H1 (cell line): ENCODE measurements around the gene TSPAN5.

Source experiments
- ATF3 ChIP-seq: IDR thresholded peaks from 2 replicates; pipeline ENCODE4 v1.6.1; 2011; ENCODE audit warnings: low read depth, mild to moderate bottlenecking, low read length; ENCODE audit not compliant: insufficient read depth
- CEBPB ChIP-seq: IDR thresholded peaks from 2 replicates; pipeline ENCODE4 v1.6.1; 2012; ENCODE audit warnings: low read depth, low read length
- EP300 ChIP-seq, 2 experiments: IDR thresholded peaks; 1 replicate in 1 of 2; 2 replicates in 1 of 2; pipeline ENCODE4 v1.6.1; 2011 to 2012; ENCODE audit warnings: low read depth in 2 of 2, low read length in 2 of 2, mild to moderate bottlenecking in 2 of 2, borderline replicate concordance in 1 of 2, inconsistent platforms in 1 of 2, moderate library complexity in 1 of 2
- FOSL1 ChIP-seq: IDR thresholded peaks from 2 replicates; pipeline ENCODE4 v1.6.1; 2011; ENCODE audit warnings: mild to moderate bottlenecking, low read depth, low read length, moderate library complexity; ENCODE audit not compliant: insufficient read depth
- HDAC2 ChIP-seq, 2 experiments: fragments of 300-600 bp in 1 of 2; sonication (generic) in 1 of 2; IDR thresholded peaks; 2 replicates each; pipeline ENCODE4 v1.6.1; 2011 to 2012; ENCODE audit warnings: low read depth in 2 of 2, low read length in 2 of 2, mild to moderate bottlenecking in 2 of 2, moderate library complexity in 2 of 2, borderline replicate concordance in 1 of 2, inconsistent platforms in 1 of 2
- JUND ChIP-seq: IDR thresholded peaks from 2 replicates; pipeline ENCODE4 v1.6.1; 2011; ENCODE audit warnings: mild to moderate bottlenecking, improper control_type of control experiment, low read length
- MAX ChIP-seq: IDR thresholded peaks from 2 replicates; pipeline ENCODE4 v1.6.1; 2012; ENCODE audit warnings: inconsistent platforms
- POLR2A ChIP-seq, 2 experiments: IDR thresholded peaks; 1 replicate in 1 of 2; 2 replicates in 1 of 2; pipeline ENCODE4 v1.6.1; 2011; ENCODE audit warnings: low read depth in 2 of 2, low read length in 2 of 2, mild to moderate bottlenecking in 2 of 2; ENCODE audit errors: control extremely low read depth in 1 of 2
- POLR2AphosphoS5 ChIP-seq: IDR thresholded peaks from 2 replicates; pipeline ENCODE4 v1.6.1; 2011; ENCODE audit warnings: low read depth, low read length
- RAD21 ChIP-seq, 2 experiments: IDR thresholded peaks in 1 of 2; conservative IDR thresholded peaks in 1 of 2; 2 replicates each; pipeline ENCODE4 v1.6.1; 2011; ENCODE audit warnings: low read depth in 2 of 2, low read length in 2 of 2, improper control_type of control experiment in 1 of 2, inconsistent platforms in 1 of 2, mild to moderate bottlenecking in 1 of 2, moderate library complexity in 1 of 2
- SAP30 ChIP-seq: fragments of 300-600 bp; sonication (generic); IDR thresholded peaks from 2 replicates; pipeline ENCODE4 v1.7.1; 2012; ENCODE audit warnings: low read length, moderate library complexity, mild to moderate bottlenecking, inconsistent platforms; ENCODE audit not compliant: insufficient read depth, insufficient replicate concordance
- SIN3A ChIP-seq, 2 experiments: IDR thresholded peaks in 1 of 2; conservative IDR thresholded peaks in 1 of 2; 2 replicates each; pipeline ENCODE4 v1.6.1; 2011 to 2012; ENCODE audit warnings: low read length in 2 of 2, improper control_type of control experiment in 1 of 2, low read depth in 1 of 2, mild to moderate bottlenecking in 1 of 2
- TF ChIP-seq, protein P1 (sequence below), 3 experiments: IDR thresholded peaks; 1 replicate in 2 of 3; 2 replicates in 1 of 3; pipeline versions ENCODE4 v1.5.1 to v1.6.1; 2011; ENCODE audit warnings: low read length in 3 of 3, mild to moderate bottlenecking in 3 of 3, inconsistent platforms in 2 of 3, low read depth in 1 of 3, moderate library complexity in 1 of 3; ENCODE audit not compliant: insufficient read depth in 1 of 3; ENCODE audit errors: control extremely low read depth in 1 of 3

GRCh38 chr4:98493296-98493695 lies 165.1 kb downstream of the TSPAN5 start:
- TF ChIP-seq RAD21 (IDR thresholded peaks at IDR 0.05 in 1 of 2, conservative IDR thresholded peaks at IDR 0.05 in 1 of 2; ENCODE audit: low read depth in 2 of 2, low read length in 2 of 2), result no peak
- TF ChIP-seq, protein P1, sequence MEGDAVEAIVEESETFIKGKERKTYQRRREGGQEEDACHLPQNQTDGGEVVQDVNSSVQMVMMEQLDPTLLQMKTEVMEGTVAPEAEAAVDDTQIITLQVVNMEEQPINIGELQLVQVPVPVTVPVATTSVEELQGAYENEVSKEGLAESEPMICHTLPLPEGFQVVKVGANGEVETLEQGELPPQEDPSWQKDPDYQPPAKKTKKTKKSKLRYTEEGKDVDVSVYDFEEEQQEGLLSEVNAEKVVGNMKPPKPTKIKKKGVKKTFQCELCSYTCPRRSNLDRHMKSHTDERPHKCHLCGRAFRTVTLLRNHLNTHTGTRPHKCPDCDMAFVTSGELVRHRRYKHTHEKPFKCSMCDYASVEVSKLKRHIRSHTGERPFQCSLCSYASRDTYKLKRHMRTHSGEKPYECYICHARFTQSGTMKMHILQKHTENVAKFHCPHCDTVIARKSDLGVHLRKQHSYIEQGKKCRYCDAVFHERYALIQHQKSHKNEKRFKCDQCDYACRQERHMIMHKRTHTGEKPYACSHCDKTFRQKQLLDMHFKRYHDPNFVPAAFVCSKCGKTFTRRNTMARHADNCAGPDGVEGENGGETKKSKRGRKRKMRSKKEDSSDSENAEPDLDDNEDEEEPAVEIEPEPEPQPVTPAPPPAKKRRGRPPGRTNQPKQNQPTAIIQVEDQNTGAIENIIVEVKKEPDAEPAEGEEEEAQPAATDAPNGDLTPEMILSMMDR (IDR thresholded peaks at IDR 0.05; ENCODE audit: control extremely low read depth in 1 of 3, insufficient read depth in 1 of 3, low read depth in 1 of 3, low read length in 3 of 3), result no peak
- TF ChIP-seq FOSL1, result no peak
- TF ChIP-seq SIN3A (conservative IDR thresholded peaks at IDR 0.05 in 1 of 2, IDR thresholded peaks at IDR 0.05 in 1 of 2; ENCODE audit: low read depth in 1 of 2, low read length in 2 of 2), result no peak
- TF ChIP-seq POLR2A (IDR thresholded peaks at IDR 0.05; ENCODE audit: control extremely low read depth in 1 of 2, low read depth in 2 of 2, low read length in 2 of 2), result no peak
- TF ChIP-seq EP300 (IDR thresholded peaks at IDR 0.05; ENCODE audit: borderline replicate concordance in 1 of 2, low read depth in 2 of 2, low read length in 2 of 2), result no peak
- no peak for TF ChIP-seq HDAC2 (IDR thresholded peaks at IDR 0.05; ENCODE audit: borderline replicate concordance in 1 of 2, low read depth in 2 of 2, low read length in 2 of 2)
- TF ChIP-seq POLR2AphosphoS5, result no peak
- TF ChIP-seq SAP30, result no peak
- no peak for TF ChIP-seq CEBPB
- no peak for TF ChIP-seq MAX
- no peak for TF ChIP-seq JUND
- no peak for TF ChIP-seq ATF3
